GM10847 (cell line): ENCODE measurements around the gene PLD1.

Experiments
- POLR2A ChIP-seq: IDR thresholded peaks from 2 replicates; pipeline ENCODE4 v1.6.1; 2011; ENCODE audit not compliant: insufficient read length; ENCODE audit errors: extremely low read depth

PLD1 gene

GRCh38 chr3:171676601-171677175 is 133.6 kb downstream of the PLD1 start:
- TF ChIP-seq POLR2A = no peak

DNA sequence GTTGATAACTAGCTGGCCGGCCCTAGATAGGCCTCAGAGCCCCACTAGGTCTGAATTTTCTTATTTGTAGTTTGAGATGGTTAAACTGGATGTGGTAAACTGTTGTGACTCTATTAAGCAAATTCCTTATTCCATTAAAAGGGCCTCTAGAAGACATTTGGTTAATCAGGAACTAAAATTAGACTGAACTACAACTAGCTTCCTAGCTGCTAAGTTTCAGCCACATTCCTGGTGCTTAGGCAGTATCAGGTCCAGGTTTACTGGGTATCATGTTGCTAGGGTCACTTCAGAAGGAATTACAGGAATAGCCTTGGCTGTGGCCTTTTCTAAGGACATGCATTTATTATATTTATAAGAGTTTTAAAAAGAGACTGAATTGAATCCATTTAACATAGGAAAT is 136.3 kb downstream of the PLD1 start:
- no peak for TF ChIP-seq POLR2A

- no peak for TF ChIP-seq POLR2A
Observed at GRCh38 chr3:171672538-171672937, 137.7 kb downstream of the PLD1 start.

GRCh38 chr3:171672124-171672523 is 138.2 kb downstream of the PLD1 start:
- TF ChIP-seq POLR2A = no peak

DNA sequence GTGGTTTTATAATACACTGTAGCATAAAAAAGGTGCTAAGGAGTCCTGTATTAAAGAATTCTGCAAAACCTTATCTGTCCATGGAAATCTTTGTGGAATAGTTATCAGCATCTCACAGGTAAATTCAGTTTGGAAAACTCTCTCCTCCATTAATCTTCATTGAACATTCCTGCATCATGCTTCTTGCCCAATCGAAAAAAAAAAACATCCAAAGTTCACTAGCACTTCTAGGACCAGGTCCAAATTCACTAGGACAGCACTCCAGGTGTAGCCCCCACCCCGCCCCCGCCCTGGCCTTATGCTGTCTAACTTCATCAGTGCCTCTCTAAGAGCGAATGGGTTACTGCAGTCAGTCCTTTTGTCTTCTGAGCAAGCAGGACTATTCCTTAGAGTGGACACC is 138.6 kb downstream of the PLD1 start:
- TF ChIP-seq POLR2A = no peak

- no peak for TF ChIP-seq POLR2A
Observed at GRCh38 chr3:171666516-171666915, 143.8 kb downstream of the PLD1 start.

- TF ChIP-seq POLR2A = no peak
Observed at GRCh38 chr3:171663805-171664204, 146.5 kb downstream of the PLD1 start.

- TF ChIP-seq POLR2A = no peak
Observed at GRCh38 chr3:171661484-171661883, 148.8 kb downstream of the PLD1 start.

DNA sequence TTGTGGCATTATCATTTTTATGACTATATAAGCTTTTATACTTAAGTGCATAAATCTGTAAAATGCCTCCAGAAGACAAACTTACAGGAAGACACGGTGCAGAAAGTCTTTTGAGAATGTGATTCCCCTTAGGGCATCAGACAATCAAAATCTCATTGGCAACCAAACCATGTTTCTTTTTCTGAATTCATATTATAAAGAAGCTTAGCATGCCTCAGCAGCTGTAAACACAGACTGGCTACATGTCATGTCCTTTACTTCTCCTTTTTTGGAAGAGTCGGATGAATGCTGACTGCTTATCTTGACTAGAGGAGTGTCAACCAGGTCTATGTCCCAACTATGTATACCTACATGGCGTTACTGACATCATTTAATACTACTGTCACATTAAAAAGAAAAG is 150.1 kb downstream of the PLD1 start:
- TF ChIP-seq POLR2A = no peak

DNA sequence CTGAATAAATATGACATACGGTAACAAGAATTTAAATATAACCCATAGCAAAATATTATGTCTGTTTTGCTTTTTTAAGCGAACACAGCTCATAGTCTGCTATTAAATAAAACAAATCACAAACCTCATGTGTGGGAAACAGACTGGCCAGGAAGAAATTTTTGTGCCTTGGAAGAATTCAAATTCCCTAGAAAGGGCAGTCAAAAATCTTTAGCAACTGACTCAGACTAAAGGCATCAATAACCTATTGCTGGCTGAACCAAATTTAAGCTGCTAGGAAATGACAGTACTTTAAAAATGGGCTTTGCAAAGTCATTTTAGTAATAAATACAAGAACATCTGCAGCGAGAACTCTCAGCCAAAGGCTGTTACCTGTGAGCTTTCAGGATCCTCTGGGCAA is 151.4 kb downstream of the PLD1 start:
- no peak for TF ChIP-seq POLR2A

- no peak for TF ChIP-seq POLR2A
Observed at GRCh38 chr3:171654809-171655208, 155.5 kb downstream of the PLD1 start.

DNA sequence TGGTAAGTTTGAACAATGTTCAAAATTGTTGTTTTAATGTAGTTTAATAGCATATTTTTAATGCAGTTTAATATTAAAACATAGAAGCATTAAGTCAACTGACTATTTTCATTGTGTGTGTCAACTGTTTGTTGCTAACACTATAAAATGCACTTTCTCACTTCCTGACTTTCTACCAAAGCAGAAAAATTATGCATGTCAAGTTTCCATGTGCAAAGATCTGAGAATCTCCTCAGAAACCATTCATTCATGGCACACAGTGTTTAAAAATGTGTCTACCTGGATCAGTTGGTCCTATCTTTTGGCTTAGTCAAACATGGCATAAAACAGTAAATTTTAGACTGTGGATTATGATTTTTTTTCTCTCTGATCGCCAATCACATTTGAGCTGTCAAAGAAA is 156.0 kb downstream of the PLD1 start:
- TF ChIP-seq POLR2A = no peak

DNA sequence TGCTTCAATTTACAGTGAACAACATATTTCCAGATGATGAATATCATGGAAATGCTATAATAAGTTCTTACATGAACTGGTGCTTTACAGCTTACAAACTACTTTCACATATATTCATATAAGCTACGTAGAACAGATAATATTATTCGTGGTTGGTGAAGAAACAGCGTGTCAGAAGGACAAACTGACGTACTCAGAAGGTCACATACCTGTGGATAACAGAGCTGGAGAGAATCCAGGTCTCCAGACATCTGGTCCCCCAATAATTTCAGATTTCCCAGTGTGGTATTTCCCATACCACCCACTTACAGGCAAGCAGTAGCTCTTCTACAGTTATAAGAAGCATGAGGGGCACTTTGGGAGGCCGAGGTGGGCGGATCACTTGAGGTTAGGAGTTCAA is 156.6 kb downstream of the PLD1 start:
- TF ChIP-seq POLR2A = no peak

DNA sequence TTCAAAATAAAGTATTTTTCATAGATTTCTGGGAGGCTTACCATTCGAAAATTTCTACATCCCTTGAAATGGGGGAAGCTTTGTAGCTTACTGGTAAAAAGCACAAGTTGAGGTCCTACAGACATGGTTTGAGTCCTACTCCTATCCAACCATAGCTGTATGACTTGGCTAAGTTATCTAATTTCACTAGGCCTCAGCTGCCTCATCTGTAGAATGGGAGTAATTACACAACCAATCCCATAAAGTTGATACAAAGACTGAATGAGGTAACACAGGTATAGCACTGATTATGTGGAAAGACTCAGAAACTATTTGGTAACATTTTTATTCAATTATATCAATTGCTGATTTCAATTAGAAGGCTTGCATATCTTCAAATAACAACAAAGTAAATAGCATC is 157.4 kb downstream of the PLD1 start:
- TF ChIP-seq POLR2A = no peak

DNA sequence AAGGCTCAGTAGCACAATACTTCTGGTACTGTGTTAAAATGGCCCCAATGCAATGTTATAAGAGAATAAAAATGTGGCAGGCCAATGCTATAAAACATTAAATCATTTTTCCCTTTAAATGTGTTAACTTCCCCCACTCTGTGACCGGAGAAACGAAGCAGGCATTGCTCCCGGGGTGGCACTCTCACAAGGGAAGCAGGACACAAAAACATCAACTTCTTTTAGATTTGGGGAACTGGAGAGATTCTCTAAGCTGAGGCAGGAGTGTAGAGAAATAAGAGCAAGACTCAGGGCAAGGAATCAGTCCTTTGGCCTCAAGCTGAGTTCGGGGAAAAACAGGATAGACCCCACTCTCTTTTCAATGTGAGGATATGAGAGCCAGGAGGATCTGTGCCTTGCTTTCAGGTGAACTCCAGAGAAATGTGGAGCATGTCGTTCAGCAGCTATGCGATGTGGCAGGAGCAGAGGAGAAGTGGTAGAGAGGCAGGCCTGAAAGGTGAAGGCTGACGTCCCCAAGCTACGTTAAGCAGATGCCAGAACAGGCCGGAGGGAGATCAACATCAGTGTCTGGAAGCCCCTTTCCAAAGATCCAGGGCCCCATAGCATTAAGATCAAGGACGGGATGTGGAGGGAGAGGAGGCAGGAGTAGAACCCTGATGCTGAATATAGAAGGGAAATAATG is 160.2 kb downstream of the PLD1 start:
- no peak for TF ChIP-seq POLR2A

- TF ChIP-seq POLR2A = no peak
Observed at GRCh38 chr3:171649267-171649666, 161.0 kb downstream of the PLD1 start.

- no peak for TF ChIP-seq POLR2A
Observed at GRCh38 chr3:171648069-171648468, 162.2 kb downstream of the PLD1 start.
